Activated CD4-positive, alpha-beta T cell treated with anti-CD3 and anti-CD28 coated beads, Interleukin-2, amount 50 U/mL, for 4 hours (primary cell): ENCODE data around the gene SPSB1.

Source experiments
- DNase-seq, 2 experiments: peaks; one replicate each; pipeline ENCODE4 v3.0.0-alpha.2; 2020

The SPSB1 gene

DNA sequence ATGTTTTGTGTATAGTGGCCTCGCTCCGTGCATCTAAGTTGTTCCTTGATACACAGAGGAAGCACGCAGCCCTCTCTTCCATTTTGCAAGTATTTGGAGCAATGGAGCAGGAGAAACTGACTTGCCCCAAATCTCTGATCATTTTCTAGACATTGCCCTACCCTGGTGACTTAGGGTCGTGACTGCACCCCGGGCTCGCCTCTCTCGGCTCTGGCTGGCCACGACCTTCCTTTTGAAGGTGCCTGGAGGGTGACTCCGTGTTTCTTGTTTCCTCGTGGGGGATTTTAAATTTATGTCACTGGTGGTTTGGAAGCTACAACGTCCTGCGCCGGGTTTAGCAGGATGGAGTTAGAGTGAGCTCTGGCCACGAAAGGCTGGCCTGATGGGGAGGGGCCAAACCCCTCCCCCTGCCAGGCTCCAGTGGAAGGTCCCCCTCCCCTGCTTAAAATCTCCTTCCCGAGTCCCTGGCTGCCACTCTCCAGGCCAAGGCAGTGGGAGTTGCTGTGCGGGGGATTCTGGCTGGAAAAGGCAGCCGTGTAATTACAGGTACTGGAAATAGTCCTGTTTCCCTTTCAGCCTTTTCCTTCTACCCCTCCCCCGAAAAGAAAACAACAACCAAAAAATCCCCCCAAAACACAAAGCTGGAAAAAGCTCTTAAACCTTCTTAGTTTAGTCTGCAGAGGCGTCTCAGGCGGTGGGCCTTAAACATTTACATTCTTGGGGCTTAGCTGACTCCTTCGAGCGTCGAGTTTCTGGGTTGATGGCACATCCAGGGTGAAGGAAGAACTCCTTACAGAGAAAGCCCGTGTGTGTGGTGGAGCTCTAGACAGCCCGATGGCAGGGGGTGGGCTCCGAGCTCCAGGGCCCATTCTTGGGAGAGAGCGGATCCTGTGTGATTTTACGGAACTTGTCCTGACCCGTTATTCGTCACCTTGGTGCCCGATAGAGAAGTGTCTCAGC is 28.1 kb downstream of the SPSB1 start:
- no peak for DNase-seq

DNA sequence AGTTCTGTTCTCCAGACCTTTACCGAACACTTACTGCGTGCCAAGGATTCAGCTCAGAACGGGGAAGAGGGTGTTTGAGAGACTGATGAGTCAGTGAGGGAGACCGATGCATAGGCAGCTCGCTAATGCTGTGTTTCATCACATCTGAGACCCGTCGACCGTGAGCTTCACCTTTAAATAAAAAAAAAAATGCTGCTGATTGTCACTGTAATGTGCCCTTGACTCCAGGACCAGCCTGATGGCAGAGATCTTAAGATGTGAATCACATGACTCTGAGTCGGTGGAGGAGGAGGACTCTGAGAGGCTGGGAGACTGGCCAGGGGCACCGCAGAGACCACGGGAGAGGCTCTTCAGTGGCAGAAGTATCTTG is 28.8 kb downstream of the SPSB1 start:
- DNase-seq = no peak

DNA sequence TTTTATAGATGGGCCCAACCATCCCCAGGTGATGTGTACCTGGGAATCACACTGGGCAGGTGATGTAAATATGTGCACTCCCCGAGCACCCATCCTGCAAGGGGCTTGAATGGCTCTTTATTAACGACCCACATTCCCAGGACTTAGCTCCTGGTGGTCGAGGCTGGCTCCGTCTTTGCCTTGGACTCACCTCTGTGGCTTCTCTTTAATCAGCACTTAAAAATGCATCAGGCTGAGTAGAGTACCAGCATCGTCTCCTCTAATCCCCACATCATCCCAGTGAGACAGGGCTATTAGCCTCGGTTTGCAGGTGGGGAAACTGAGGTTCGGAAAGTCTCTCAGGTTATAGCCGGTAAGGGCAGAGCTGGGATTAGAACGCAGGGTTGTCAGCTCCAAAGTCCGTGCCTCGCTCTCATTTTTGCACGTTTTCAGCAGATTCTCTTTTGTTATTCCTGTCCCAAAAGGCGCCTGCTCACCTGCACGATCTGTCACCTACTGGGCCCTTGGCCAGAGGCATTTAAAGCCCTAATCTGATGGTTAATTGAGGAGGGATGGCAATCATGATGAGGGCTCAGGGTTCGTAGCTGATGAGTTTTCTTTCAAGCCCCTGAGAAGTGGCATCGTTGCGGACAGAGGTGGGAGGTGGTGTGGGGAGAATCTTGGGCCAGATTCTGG is 29.4 kb downstream of the SPSB1 start:
- no peak for DNase-seq

DNA sequence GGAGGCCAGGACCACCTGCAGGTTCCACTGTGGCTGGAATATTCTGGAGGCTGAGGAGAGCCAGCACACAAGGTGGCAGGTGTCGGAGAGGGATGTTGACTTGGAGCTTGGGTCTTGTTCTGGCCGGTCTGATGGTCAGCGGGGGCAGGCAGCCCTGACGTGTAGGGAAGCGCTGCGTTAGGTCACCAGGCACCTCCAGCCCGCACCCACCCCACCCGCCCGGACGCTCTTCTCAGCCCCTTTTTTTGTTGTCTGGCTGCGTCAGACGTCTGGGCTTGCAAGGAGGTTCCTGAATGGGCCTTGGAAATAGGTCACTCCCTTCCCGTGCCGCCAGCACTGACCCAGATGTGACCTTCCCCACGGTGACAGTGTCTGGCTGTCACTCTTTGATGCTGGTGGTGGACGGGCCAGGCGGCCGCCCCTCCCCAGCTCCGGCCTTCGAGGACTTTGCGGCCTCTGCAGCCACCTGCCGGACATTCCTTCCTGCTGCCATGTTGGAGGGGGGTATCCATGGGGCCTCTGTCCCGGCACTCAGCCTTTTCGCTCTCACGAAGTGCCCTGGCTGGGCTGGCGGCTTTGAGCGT is 30.1 kb downstream of the SPSB1 start:
- no peak for DNase-seq

DNA sequence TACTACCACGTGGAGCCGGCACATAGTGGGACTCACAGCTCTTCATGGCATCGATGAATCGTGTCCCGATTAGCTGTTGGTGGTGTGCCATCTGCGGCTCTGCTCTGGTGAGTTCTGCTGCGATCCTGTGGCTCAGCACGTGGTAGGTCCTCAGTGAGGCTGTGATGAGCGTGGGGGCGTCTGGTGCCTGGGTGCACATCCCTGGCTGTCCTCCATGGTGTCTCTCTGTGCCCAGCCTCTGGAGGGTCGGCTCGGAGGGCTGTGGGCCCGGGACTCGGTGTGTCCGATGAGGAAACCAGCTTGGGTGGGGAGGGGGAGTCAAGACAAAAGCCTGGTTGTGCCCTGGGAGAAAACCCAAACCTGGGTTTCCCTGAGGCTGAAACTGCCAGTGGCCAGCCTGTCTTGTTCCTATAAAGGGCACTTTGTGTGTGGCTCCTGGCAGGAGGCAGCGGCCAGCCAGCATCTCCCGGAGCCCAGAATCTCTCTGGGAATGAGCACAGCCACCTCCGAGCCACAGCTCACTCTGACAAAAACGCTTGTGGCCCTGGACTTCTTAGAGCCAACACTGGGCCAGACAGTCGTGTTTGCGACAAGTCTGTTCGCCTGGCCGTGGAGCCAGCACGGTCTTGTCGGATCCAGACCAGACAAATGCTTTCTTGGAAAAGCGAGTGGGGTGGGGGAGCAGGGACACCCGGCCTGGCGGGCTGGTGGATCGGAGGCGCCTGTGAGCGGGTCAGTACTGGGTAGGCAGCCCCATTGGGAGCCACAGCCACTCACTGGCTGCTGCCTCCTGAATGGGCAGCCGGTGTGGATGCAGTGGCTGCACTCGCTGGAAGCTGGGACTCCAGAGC is 31.8 kb downstream of the SPSB1 start:
- DNase-seq = no peak

DNA sequence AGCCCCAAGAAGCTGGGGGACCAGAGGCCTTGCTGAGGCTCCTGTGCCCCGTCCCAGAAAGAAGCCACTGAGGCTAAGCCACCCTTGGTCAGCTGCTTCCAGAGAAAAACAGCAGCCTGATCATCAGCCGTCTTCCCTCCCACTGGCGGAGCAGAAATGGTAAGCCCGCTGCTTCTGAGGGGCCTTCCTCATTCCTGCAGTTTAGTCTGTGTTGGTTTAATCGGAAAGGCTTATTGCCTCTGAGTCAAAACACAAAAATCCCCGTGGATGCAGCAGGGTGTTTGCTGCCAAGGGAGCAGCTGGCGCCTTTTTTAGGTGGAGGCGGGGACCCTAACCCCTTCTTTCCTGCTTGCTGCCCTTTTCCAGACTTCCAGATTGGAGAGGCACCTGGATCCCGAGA is 33.9 kb downstream of the SPSB1 start:
- no peak for DNase-seq

DNA sequence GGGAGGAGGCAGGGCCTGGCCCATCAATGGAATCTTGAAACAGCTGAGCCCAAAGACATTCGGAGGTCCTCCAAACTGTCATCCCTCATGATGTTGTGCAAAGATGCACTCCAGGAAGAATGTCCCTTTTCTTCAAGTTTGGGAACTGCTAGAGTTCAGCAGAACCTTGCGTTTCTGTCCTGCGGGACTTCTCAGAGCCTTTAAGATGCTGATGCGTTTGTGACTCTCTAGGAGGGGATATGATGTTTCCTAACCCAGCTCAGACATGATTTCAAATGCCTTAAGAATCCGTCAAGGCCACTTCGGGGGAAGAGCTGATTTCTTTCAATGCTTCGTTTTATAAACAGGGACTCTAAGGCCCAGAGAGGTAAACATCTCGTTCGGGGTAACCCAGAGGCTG is 35.5 kb downstream of the SPSB1 start:
- no peak for DNase-seq

DNA sequence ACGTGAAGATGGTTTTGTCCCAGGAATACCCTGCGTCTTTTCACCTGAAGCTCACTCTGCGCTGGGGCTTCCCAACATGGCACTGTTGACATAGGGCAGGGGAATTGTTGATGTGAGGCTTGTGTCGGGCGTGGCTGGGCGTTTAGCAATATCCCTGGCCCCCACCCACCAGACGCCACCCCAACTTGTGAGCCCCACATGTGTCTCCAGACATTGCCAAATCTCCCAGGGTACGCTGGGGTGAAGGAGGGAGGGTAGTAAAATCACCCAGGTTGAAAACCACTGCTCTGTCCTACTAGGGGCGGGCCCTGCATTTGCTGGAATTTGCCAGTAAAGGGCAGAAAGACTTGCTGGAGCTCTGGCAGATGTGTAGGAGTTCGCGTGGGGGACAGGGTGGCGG is 36.0 kb downstream of the SPSB1 start:
- DNase-seq = no peak

DNA sequence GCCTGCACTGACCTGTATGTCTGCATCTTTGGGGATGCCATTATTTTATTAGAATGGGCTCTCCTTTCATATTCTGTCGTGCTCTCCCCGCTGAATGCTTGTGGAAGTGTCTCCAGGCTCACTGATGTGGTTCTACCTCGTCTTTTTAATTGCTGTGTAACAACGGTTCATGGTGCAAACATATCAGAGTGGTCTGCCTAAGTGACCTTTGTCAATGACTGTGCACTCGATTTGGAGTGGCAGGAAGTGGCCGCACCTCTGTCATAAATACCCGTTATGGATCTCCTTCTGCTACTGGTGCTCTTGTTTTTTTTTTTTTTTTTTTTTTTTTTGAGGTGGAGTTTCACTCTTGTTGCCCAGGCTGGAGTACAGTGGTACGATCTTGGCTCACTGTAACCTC is 38.3 kb downstream of the SPSB1 start:
- DNase-seq = no peak

DNA sequence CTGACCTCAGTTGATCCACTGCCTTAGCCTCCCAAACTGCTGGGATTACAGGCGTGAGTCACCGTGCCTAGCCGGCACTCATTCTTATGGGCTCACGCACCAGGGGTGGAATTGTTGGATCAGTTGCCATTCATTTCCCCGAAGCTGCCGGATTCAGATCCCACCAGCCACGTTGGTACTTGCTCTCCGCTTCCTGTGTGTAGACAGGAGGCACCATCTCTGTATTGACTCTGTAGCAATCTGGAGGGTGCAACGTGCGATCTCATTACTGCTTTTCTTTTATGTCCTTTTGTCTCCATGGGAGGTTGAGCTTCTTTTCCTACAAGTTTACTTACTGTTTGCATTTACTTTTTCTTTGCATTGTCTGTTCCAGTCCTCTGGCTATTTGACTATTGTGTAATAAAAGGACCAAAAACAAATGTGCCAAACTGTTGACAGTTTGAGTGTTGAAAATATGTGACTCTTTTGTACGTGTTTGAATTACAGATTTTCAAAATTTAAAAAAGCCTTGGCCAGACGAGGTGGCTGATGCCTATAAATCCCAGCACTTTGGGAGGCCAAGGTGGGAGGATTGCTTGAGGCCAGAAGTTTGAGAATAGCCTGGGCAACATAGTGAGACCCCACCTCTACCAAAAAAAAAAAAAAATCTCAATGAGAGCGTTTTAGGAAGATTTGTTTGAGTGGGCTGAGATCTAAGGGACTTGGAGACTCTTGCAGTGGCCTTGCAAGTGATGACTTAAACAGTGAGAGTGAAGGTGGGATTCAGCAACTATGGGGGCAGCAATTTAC is 39.1 kb downstream of the SPSB1 start:
- no peak for DNase-seq

DNA sequence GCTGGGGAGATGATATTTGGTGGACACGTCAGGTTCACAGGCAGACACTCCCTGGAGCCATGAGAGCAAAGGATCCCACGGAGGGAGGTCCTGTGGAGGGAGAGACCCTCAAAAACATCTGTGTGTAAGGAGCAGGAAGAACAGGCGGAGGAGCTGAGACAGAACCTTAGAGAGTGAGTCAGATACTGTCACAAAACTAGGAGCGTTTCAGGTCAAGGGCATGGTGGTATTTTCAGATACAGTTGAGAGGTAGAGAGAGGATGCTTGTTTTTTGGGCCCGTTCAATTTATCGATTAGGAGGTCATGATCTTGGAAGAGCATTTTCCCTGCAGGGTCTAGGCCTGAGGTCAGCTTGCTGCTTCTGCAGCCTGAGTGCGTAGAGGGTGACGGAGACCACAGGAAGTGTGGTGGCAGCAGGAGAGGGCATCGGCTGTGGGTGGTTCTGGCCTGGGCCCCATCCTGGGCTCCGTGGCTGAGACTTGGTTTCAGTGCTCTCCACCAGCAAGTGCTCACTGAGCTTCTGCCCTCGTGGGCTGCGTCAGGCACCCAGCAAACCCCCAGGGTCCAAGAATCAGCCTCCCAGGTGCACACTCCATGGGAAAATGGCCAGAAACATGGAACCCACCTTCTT is 39.9 kb downstream of the SPSB1 start:
- DNase-seq = no peak

DNA sequence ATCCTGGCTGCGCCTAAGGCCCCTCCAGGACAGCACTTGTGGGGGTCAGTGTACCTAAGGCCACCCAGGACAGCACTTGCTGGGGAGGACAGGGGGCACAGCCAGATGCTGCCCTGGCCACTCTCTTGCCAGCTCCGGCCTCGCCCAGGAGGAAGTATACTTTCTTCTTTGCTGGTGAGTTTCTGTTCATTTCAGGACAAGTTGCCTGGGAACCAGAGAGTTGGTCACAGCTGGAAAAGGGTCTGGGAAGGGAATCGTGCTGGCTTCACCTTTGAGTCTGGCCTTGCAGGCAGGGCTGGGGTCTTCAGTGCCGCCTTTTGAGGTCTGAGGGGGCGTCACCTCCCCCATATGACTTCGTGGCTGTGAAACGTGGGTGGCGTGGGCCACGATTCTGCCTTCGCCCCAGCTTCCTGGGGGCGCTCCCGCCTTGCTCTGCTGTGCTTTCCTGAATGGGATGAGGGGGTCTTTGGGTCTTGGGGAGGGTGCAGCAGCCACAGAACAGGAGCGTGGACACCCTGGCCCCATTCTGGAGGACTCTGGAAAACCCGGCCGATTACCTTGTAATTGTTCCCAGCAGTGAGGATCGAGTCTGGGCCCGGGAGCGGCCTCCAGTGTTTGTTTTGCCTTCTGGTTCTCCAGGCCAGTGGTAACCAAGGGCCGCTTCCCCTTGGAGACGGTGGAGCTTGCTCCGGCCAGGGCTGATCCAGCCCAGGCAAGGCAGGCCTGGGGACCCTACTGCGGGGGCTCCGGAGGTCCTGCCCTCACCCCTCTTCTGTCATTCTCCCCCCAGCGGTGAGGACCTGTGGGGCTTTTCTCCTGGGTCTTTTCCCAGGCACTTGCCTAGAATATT is 45.9 kb downstream of the SPSB1 start:
- no peak for DNase-seq

DNA sequence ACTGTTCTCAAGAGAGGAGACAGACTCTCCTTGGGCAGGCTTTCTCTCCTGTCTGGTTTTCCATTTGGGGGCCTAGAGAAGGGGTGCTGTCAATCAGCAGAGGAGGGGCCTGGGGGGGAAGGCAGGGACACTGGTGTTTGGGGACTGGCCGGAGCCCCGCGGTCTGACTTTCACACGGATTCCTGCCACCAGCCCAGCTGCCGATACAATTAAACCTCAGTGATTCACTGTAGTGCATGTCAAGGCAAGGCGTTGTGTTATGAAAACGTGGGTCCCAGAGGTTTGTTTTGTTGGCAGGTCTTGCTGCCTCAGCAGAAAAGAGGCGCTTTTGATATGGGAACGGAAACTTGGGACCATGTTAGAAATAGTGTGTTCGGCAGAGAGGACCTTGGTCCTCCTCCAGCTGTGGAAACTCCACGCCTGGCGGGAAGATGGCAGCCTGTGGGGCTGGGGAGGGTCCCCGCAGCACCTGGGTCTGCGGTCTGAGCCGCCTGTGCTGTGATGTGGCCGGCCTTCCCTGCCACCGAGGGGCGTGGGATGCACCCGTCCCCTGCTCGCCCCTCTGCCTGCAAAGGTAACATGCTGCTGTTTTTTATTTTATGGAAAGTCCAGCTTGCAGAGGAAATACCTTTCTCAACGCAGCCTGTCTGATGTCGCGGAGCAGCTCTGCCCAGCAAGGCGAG is 47.6 kb downstream of the SPSB1 start:
- DNase-seq = no peak

DNA sequence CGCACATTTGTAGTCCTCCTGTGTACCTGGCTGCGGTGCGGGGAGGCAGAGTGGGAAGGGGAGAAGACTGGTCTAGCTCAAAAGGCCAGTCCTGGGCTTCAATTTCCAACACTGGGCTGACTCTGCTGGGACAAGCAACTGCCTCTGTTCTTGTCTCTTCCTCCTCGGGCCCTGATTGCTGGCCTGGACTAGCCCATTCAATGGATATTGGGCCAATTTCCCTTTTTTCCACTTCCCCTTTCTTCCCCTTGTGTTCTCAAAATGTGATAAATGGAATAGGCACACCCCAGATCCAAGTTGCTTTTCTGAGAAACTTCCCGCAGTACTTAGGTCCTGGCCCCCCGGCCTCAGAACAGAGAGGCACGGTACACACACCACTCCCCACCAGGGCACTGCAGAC is 48.2 kb downstream of the SPSB1 start:
- DNase-seq = no peak

DNA sequence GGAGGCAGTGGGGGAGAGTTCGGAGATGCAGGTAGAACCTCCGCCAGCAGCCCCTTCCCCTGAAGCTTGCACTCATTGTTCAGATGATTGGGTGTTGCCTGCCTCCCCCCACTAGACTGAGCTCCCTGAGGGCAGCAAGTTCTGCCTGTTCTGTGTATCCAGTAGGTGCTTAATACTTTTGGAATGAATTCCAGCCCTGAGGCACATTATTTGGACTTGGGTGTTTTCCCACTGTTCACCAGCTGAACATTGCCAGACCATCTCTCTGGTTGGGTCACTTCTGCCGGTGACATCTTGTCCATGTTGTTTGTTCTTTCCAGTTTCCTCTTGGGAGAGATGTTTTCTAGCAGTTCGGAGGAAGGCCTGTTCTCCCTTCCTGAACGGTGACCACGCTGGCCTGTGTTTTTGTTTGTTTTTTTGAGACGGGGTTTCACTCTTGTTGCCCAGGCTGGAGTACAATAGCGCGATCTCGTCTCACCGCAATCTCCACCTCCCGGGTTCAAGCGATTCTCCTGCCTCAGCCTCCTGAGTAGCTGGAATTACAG is 48.7 kb downstream of the SPSB1 start:
- DNase-seq = no peak

DNA sequence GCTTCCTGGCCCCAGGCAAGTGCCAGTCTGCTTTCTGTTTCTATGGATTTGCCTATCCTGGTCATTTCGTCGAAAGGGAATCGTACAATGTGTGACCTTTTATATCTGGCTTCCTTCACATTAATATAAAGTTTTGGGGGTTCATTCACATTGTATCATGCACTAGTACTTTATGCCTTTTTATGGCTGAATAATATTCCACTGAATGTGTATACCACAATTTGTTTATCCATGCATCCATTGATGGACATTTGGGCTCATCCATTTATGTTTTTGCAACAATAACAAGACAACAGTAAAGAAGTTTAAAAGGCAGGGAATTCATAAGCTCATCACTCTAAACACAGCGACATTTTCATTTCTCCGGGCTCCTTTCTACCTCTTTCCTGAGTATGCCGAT is 50.6 kb downstream of the SPSB1 start:
- no peak for DNase-seq

DNA sequence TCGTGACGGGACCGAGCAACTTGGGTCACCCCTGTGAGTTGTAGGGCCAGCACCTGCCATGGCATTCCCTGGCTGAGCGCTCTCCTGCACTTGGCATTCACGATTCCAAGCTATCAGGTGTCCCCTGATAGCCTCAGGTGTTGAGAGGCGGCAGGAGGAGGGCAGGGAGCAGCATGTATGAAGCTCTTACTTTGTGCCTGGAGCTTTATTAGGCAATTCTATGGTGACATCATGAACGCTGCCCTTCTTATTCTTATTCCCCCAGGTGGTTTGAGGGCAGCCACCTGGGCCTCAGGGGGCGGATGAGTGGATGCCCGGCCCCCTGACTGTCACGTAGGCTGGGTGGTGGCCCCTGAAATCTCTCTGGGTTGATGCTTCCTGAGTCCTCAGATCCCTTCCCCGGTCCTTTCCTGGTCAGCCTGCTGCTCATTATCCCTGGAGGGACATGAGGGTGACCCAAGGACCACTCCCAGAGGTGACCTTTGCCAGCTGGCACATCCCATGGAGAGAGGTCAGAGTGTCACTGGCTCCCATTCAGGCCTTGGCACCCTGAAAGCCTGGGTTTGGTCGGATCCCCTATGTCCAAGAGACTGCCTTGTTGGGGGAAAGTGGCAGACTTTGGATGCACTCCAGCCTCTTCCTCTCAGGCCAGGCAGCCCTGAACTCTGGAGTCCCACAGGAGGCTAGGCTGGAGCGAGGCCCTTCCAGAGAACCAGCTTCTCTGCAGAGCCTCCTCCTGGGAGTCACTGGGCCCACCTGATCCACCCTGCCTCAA is 51.9 kb downstream of the SPSB1 start:
- DNase-seq = no peak

DNA sequence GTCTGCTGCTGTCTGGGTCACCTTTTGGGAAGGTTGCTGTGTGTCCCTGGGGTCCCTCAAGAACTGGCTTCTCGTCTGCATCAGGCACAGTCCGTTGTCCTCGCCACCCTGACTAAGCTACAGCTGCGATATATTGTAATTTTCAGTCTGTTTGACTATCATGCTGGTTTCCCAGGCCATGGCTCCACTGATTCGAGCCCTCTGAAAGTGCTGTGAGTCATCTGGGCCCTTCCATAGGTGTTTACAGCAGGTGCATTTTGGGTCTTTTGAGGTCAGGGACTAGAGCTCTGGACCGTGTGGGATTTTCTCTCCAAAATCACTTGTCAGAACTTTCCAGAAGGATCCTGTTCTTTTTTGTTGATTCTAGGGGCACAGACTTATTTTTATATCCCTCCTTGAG is 52.8 kb downstream of the SPSB1 start:
- DNase-seq = no peak

DNA sequence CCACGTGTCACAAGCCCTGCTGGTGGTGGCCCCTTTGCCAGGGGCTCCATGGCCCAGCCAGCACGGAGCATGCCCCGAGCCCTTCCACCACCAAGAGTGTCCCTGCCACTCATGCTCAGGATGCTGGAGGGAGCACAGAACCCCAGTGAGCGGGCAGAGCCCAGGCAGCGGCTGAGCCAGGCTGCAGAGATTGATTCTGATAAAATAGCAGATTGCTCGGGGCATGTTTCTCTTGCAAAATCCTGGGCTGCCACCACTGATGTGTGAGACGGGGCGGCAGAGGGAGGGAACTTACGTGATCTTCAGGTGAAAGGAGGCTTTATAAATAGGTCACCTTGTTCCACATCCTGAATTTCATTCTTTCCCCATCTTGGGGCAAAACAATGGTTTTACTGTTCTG is 53.2 kb downstream of the SPSB1 start:
- DNase-seq = no peak
